ENCODE measurements around the gene SEMA5B.

SEMA5B gene

GRCh38 chr3:122924056-122924455 lies 103.5 kb downstream of the SEMA5B start:
- Histone ChIP-seq H3K4me3 (ENCODE audit: low read length) (no peak overlapping the region), H3K4me1 (ENCODE audit: low read length) (no peaks in the 10 kb centered on the region), H3K36me3 (replicated peaks; ENCODE audit: insufficient read depth, low read length) (no peaks in the 10 kb centered on the region), H3K9ac (ENCODE audit: low read length) (no peak overlapping the region), H3K79me2 (ENCODE audit: low read length) (no peaks in the 10 kb centered on the region), H3F3A (ENCODE audit: insufficient read depth, low read length) (no peaks in the 10 kb centered on the region), H4K20me1 (ENCODE audit: insufficient read depth, low read length) (no peaks in the 10 kb centered on the region), H3K4me2 (ENCODE audit: low read depth, low read length) (no peak overlapping the region), H3K27ac (ENCODE audit: low read length) (no peak overlapping the region), H3K9me3 (replicated peaks; ENCODE audit: insufficient read depth, low read length) (no peaks in the 10 kb centered on the region), H3K27me3 (replicated peaks; ENCODE audit: insufficient read depth, low read length) (peaks cover 15% of the 10 kb centered on the region; the same call in 1 of the 2 replicates), H2AFZ (ENCODE audit: low read length) (no peak overlapping the region), H3K9me2 (replicated peaks; ENCODE audit: insufficient read depth, low read length) (no peaks in the 10 kb centered on the region)
- no peak for DNase-seq
- no peak for TF ChIP-seq CTCF (IDR thresholded peaks at IDR 0.05; ENCODE audit: low read length)
- TF ChIP-seq EZH2phosphoT487 (IDR thresholded peaks at IDR 0.05; ENCODE audit: low read length), result no peak
- no peak for TF ChIP-seq EZH2 (optimal IDR thresholded peaks at IDR 0.05; ENCODE audit: low read depth, low read length)

- TF ChIP-seq CTCF (IDR thresholded peaks at IDR 0.05; ENCODE audit: low read length), result no peak
- no peak for TF ChIP-seq EZH2phosphoT487 (IDR thresholded peaks at IDR 0.05; ENCODE audit: low read length)
- DNase-seq, result no peak
- no peak overlapping the region for H3K4me2 ChIP-seq (ENCODE audit: low read depth, low read length)
- H3K9me3 ChIP-seq (replicated peaks; ENCODE audit: insufficient read depth, low read length), result no peaks in the 10 kb centered on the region
- H3K27me3 ChIP-seq (replicated peaks; ENCODE audit: insufficient read depth, low read length), result peaks cover 15% of the 10 kb centered on the region; the same call in 1 of the 2 replicates
- no peaks in the 10 kb centered on the region for H3K36me3 ChIP-seq (replicated peaks; ENCODE audit: insufficient read depth, low read length)
- H2AFZ ChIP-seq (ENCODE audit: low read length), result no peak overlapping the region
- no peaks in the 10 kb centered on the region for H3K4me1 ChIP-seq (ENCODE audit: low read length)
- H3F3A ChIP-seq (ENCODE audit: insufficient read depth, low read length), result no peaks in the 10 kb centered on the region
- H3K9me2 ChIP-seq (replicated peaks; ENCODE audit: insufficient read depth, low read length), result no peaks in the 10 kb centered on the region
- no peaks in the 10 kb centered on the region for H4K20me1 ChIP-seq (ENCODE audit: insufficient read depth, low read length)
- H3K4me3 ChIP-seq (ENCODE audit: low read length), result no peak overlapping the region
- no peaks in the 10 kb centered on the region for H3K79me2 ChIP-seq (ENCODE audit: low read length)
- no peak overlapping the region for H3K9ac ChIP-seq (ENCODE audit: low read length)
- H3K27ac ChIP-seq (ENCODE audit: low read length), result no peak overlapping the region
These were observed 104.0 kb downstream of the SEMA5B start for GRCh38 chr3:122923611-122924010.

- no peak overlapping the region for H3K9ac ChIP-seq (ENCODE audit: low read length)
- no peaks in the 10 kb centered on the region for H3K79me2 ChIP-seq (ENCODE audit: low read length)
- H3K9me2 ChIP-seq (replicated peaks; ENCODE audit: insufficient read depth, low read length), result no peaks in the 10 kb centered on the region
- H3K36me3 ChIP-seq (replicated peaks; ENCODE audit: insufficient read depth, low read length), result no peaks in the 10 kb centered on the region
- TF ChIP-seq EZH2phosphoT487 (IDR thresholded peaks at IDR 0.05; ENCODE audit: low read length) (no peak), CTCF (IDR thresholded peaks at IDR 0.05; ENCODE audit: low read length) (peak; percentile 24), EZH2 (optimal IDR thresholded peaks at IDR 0.05; ENCODE audit: low read depth, low read length) (no peak)
- no peaks in the 10 kb centered on the region for H4K20me1 ChIP-seq (ENCODE audit: insufficient read depth, low read length)
- H3K27me3 ChIP-seq (replicated peaks; ENCODE audit: insufficient read depth, low read length), result peaks cover 15% of the 10 kb centered on the region; the same call in 1 of the 2 replicates
- H3K9me3 ChIP-seq (replicated peaks; ENCODE audit: insufficient read depth, low read length), result no peaks in the 10 kb centered on the region
- peak overlapping the region; percentile 86 for H3K4me2 ChIP-seq (ENCODE audit: low read depth, low read length)
- DNase-seq, result peak; percentile 46
- peaks cover 2% of the 10 kb centered on the region for H3K4me1 ChIP-seq (ENCODE audit: low read length)
- peak overlapping the region; percentile 22; the same call in 1 of the 2 replicates for H2AFZ ChIP-seq (ENCODE audit: low read length)
- peak overlapping the region; percentile 42 for H3K4me3 ChIP-seq (ENCODE audit: low read length)
- H3K27ac ChIP-seq (ENCODE audit: low read length), result no peak overlapping the region
- H3F3A ChIP-seq (ENCODE audit: insufficient read depth, low read length), result no peaks in the 10 kb centered on the region
These were observed 105.5 kb downstream of the SEMA5B start for GRCh38 chr3:122921791-122922651.

Data from MM.1S (cell line).